GM20000 (cell line): ENCODE measurements around the gene PLEKHO2.
"Not testable (repeated sequence)": the region's sequence is repeated elsewhere in the genome, so short reads cannot be mapped to it uniquely, and the experiment has no call there.

Experiments used
- DNase-seq: peaks from one replicate; pipeline ENCODE4 v3.0.0; 2012; ENCODE audit warnings: low spot score
- TF ChIP-seq, protein P1 (sequence below): IDR thresholded peaks from 2 replicates; pipeline ENCODE4 v1.5.1; 2012; ENCODE audit warnings: mild to moderate bottlenecking, control low read depth; ENCODE audit errors: extremely low read depth, missing control alignments

The PLEKHO2 gene

DNA sequence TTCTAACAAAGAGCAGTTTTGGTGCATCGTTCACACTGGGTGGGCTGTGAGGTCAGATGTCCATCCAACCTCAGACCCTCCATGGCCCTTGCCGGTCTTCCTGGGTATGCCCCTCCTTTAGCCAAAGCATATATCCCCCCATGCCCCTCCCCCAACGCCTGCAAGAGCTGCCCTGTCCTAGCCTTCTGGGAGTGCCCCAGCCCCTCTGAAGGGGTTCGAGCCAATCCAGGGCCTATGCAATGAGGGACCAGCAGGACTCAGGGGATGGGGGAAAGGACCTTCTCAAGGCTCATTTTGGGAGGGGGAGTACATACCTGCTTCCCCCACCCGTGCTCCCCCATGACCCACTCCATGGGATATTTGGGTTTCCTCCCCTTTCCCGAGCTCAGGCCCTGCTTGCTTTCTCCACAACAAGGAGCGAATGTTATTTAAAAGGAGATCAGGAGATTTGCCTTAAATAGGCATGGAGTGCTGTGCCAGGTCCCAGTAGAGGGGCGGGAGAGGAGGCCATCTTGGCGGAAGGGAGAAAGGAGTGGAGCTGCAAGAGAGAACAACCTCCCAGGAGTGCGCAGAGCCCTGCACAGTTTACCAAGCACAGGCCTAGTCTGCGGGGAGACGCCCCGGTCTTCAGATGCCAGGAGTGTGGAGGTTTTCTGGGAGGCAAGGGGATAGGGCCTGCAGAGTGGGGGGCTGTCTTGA, 34.5 kb upstream of the PLEKHO2 start:
- TF ChIP-seq, protein P1, sequence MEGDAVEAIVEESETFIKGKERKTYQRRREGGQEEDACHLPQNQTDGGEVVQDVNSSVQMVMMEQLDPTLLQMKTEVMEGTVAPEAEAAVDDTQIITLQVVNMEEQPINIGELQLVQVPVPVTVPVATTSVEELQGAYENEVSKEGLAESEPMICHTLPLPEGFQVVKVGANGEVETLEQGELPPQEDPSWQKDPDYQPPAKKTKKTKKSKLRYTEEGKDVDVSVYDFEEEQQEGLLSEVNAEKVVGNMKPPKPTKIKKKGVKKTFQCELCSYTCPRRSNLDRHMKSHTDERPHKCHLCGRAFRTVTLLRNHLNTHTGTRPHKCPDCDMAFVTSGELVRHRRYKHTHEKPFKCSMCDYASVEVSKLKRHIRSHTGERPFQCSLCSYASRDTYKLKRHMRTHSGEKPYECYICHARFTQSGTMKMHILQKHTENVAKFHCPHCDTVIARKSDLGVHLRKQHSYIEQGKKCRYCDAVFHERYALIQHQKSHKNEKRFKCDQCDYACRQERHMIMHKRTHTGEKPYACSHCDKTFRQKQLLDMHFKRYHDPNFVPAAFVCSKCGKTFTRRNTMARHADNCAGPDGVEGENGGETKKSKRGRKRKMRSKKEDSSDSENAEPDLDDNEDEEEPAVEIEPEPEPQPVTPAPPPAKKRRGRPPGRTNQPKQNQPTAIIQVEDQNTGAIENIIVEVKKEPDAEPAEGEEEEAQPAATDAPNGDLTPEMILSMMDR = no peak
- DNase-seq = no peak

DNA sequence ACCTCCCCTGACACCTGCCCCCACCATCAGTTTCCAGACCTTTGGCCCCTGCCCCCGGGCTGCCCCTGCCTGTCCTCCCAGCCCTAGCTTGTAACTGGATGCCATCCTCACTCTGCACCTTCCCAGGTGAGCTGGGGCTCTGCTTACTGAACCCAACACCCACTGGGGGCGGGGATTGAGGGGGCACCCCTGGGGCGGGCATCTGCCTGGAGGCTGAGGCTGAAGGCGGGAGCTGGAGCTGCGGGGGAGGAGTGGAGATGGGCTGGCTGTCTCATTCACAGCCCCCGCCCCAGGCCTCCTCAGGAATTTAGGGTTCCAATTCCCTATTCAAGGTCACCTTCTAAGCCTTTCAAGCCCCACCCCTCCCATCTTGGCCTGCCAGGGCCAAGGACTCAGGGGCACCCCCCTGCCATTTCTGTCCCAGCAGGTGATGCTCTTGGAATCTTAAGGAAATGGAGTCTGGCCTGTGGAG, 33.9 kb upstream of the PLEKHO2 start:
- DNase-seq = no peak
- TF ChIP-seq, protein P1 = no peak

DNA sequence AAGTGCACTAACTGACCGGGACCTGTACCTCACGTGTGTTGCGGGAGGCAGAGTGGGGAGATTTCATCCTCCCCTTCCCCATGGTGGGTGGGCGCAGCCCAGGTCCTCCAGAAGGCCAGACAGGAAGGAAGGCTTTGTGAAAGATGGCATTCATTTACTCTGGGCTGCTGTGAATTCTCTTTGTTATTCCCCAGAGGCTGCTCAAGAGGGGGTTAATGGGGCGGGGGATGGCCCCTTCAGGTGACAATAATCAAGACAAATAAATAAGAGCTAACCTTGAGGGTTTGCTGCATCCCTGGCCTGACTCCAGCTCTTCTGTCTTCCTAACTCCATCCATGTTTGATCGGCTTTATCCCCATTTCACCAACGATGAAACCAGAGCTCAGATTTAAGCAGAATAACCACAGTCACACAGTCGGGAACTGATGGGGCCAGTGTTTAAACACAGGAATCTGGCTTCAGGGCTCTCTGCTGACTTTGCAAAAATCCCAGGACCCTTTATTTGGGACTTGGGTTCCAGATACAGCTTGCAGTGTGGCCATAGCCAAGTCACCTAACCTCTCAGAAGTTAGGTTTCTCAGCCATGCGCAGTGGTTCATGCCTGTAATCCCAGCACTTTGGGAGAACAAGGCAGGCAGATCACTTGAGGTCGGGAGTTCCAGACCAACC, 32.8 kb upstream of the PLEKHO2 start:
- TF ChIP-seq, protein P1 = no peak
- no peak for DNase-seq

DNA sequence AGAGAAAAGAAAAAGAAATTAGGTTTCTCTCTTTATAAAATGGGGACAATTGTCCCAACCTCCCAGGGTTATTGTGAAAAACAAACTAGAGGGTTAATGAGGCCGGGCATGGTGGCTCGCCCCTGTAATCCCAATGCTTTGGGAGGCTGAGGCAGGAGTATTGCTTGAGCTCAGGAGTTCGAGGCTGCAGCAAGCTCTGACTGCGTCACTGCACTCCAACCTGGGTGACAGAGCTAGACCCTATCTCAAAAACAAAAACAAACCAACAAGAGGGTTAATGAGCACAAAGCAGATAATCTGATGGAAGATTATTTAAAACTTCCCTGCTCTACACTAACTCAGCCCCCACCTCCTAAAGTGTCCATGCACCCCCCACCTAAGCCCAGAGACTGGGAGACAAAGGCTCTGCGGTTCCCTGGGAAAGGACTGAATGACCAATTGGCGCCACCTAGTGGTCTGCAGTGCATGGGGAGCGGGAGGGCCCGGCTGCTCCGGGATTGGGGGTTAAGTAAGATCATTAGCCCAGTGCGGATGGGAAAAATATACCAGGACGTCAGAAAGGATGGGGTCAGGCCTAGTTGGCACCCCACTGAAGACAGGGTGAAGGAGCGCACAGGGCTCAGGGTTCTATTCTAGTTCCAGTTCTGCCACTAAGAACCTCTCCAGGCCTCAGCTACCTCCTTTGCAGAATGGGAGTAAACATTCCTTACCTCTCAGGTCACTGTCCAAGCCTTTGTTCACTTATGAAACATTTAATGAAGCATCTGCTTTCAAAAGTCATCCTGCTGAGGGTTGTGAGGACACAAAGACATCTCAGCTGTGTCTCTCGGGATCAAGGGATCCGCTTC, 31.8 kb upstream of the PLEKHO2 start:
- TF ChIP-seq, protein P1 = peak; percentile 91
- peak; percentile 85 for DNase-seq

GRCh38 chr15:64810497-64811326, 31.0 kb upstream of the PLEKHO2 start:
- TF ChIP-seq, protein P1 = no peak
- DNase-seq = no peak

GRCh38 chr15:64813075-64813474, 28.6 kb upstream of the PLEKHO2 start:
- TF ChIP-seq, protein P1 = no peak
- DNase-seq = no peak

GRCh38 chr15:64814283-64814682, 27.4 kb upstream of the PLEKHO2 start:
- DNase-seq = not testable (repeated sequence)

DNA sequence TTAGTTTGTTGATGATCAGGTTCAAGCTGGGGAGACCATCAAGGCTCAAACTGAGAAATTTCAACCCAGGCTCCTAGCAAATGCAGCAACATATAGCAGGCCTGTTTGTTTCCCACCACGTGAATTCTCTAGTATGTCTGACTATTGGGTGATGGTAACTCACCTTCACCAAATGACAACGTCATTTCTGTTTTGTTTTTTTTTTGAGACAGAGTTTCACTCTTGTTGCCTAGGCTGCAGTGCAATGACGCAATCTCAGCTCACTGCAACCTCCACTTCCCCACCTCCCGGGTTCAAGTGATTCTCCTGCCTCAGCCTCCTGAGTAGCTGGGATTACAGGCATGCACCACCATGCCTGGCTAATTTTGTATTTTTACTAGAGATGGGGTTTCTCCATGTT, 26.8 kb upstream of the PLEKHO2 start:
- DNase-seq = not testable (repeated sequence)
